Activated T-helper 1 cell treated with anti-CD3 and anti-CD28 coated beads, Interleukin-12 subunit alpha, Interleukin-12 subunit beta, Interleukin-2, Interleukin-4 antibody, amounts not matched to agents 30 ng/mL and 10 ng/mL and 1 ng/mL, durations not matched to agents 14 hours and 24 hours and 36 hours (primary cell): ENCODE measurements around the gene VPS51. TPM values are rescaled to one million over a fixed set of nuclear protein-coding genes. Genes with fewer than 3 reads are reported as not detected.
A peak's percentile ranks its signal among the peaks of the same experiment; 100 is the strongest.

Experiments
- DNase-seq: peaks from one replicate; pipeline ENCODE4 v3.0.0; 2021; ENCODE audit warnings: low spot score
- H3K27ac Mint-ChIP-seq: one replicate; pipeline ENCODE4 v1.8.0; 2021; ENCODE audit warnings: mild to moderate bottlenecking, mixed read lengths
- H3K27me3 Mint-ChIP-seq: one replicate; pipeline ENCODE4 v1.8.0; 2022; ENCODE audit warnings: mild to moderate bottlenecking, moderate library complexity, mixed read lengths; ENCODE audit not compliant: insufficient read depth
- H3K36me3 Mint-ChIP-seq: one replicate; pipeline ENCODE4 v1.8.0; 2021; ENCODE audit warnings: low read depth, mixed read lengths
- H3K4me1 Mint-ChIP-seq: one replicate; pipeline ENCODE4 v1.8.0; 2021; ENCODE audit warnings: low read depth, mixed read lengths
- H3K4me3 Mint-ChIP-seq: one replicate; pipeline ENCODE4 v1.8.0; 2021; ENCODE audit warnings: mild to moderate bottlenecking, moderate library complexity, mixed read lengths
- H3K9me3 Mint-ChIP-seq: one replicate; pipeline ENCODE4 v1.8.0; 2021; ENCODE audit warnings: mixed read lengths
- intact Hi-C: fragments of 100-400 bp; cut with micrococcal nuclease; formaldehyde crosslinking; loops from one replicate; pipeline ENCODE4 v1.15.1; 2024
- total RNA-seq: library from RNA; stranded (reverse); gene quantifications from 2 replicates; pipeline ENCODE4 v1.2.3, GENCODE V29; 2022

Gene VPS51
- total RNA-seq, 1 donor from 2014 or later, result 139 TPM

DNA sequence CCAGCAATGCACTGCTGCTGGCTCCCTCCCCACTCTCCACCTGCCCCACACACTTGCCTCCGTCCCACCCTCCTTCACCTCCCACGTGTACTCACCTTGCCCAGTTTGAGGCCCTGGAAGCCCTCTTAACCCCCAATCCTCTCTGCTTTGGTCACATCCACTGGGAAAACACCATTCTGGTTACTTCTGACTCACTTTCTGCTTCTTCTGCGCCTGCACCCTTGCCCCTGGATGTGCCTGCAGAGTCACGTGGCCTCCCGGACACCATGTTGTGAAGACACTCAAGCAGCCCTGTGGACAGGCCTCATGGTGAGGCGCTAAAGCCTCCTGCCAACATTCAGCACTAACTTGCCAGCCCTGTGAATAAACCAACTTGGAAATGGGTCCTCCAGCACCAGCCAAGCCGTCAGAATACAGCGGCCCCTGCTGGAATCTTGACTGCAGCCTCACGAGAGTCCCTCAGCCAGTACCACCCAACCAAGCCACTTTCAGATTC is 35.1 kb upstream of the VPS51 start:
- Mint-ChIP-seq H3K9me3 (no peaks in the 10 kb centered on the region), H3K36me3 (no peaks in the 10 kb centered on the region), H3K27ac (no peak overlapping the region), H3K4me1 (peaks cover 14% of the 10 kb centered on the region), H3K27me3 (peaks cover 5% of the 10 kb centered on the region), H3K4me3 (no peak overlapping the region)
- DNase-seq, result no peak
- intact Hi-C loops, result no loop called here

DNA sequence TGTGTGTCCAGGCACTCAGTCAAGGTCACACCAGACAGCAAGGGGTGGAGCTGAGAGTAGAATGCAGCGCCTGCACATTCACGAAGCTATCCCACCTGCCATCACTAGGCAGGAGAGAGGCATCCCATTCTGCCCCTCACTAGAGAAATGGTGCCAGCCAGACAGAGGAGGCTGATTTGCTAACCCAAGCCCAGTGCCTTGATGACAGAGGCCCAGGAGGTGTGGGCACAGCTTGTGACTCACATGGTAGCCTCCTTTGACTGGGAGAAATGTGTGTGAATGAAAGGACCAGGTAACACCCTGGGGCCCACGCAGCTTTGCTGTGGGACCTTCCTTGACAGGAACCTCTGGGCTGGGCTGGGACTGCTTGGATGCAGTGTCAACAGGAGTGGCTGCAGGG is 32.5 kb upstream of the VPS51 start:
- no peak for DNase-seq
- Mint-ChIP-seq H3K9me3 (no peaks in the 10 kb centered on the region), H3K36me3 (no peaks in the 10 kb centered on the region), H3K27ac (no peak overlapping the region), H3K4me3 (no peak overlapping the region), H3K4me1 (peaks cover 14% of the 10 kb centered on the region), H3K27me3 (peaks cover 5% of the 10 kb centered on the region)
- intact Hi-C loops, result no loop called here

- H3K36me3 Mint-ChIP-seq, result no peaks in the 10 kb centered on the region
- peaks cover 14% of the 10 kb centered on the region for H3K4me1 Mint-ChIP-seq
- H3K4me3 Mint-ChIP-seq, result no peak overlapping the region
- no peak for DNase-seq
- no peak overlapping the region for H3K27ac Mint-ChIP-seq
- no peaks in the 10 kb centered on the region for H3K27me3 Mint-ChIP-seq
- intact Hi-C loops, result no loop called here
- no peaks in the 10 kb centered on the region for H3K9me3 Mint-ChIP-seq
These were observed 31.2 kb upstream of the VPS51 start for GRCh38 chr11:65064847-65065240.

DNA sequence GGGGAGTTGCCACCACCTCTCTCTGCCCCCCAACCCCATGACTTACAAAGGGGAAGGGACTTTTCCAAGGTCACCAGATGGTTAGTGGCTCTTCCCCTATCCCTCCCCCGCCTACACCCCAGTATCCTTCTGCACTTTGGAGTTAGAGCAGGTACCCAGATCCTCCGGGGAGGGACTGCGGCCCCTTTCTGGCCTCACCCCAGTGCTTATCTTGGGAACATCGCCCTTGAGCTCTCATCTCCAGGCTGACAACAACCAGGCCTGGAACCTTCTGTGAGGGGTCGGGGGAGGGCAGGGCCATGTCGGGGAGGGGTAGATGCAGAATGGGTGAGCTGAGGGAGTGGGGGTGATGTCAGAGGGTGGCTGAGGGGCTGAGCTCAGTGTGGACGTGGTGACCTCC is 30.2 kb upstream of the VPS51 start:
- Mint-ChIP-seq H3K27me3 (no peaks in the 10 kb centered on the region), H3K9me3 (no peaks in the 10 kb centered on the region), H3K4me3 (no peak overlapping the region), H3K36me3 (no peaks in the 10 kb centered on the region), H3K4me1 (peaks cover 4% of the 10 kb centered on the region), H3K27ac (no peak overlapping the region)
- DNase-seq, result no peak
- intact Hi-C loops, result no loop called here

GRCh38 chr11:65066315-65066714 is 29.7 kb upstream of the VPS51 start:
- no peak overlapping the region for H3K27ac Mint-ChIP-seq
- DNase-seq, result no peak
- H3K27me3 Mint-ChIP-seq, result no peaks in the 10 kb centered on the region
- intact Hi-C loops, result no loop called here
- H3K4me3 Mint-ChIP-seq, result no peak overlapping the region
- H3K4me1 Mint-ChIP-seq, result no peaks in the 10 kb centered on the region
- no peaks in the 10 kb centered on the region for H3K9me3 Mint-ChIP-seq
- no peaks in the 10 kb centered on the region for H3K36me3 Mint-ChIP-seq

- H3K27me3 Mint-ChIP-seq, result no peaks in the 10 kb centered on the region
- no peak for DNase-seq
- intact Hi-C loops, result no loop called here
- no peak overlapping the region for H3K27ac Mint-ChIP-seq
- H3K9me3 Mint-ChIP-seq, result no peaks in the 10 kb centered on the region
- H3K36me3 Mint-ChIP-seq, result no peaks in the 10 kb centered on the region
- H3K4me1 Mint-ChIP-seq, result no peaks in the 10 kb centered on the region
- no peak overlapping the region for H3K4me3 Mint-ChIP-seq
These were observed 29.2 kb upstream of the VPS51 start for GRCh38 chr11:65066805-65067291.

- no peak overlapping the region for H3K27ac Mint-ChIP-seq
- H3K4me1 Mint-ChIP-seq, result no peaks in the 10 kb centered on the region
- H3K36me3 Mint-ChIP-seq, result no peaks in the 10 kb centered on the region
- H3K9me3 Mint-ChIP-seq, result no peaks in the 10 kb centered on the region
- no peak for DNase-seq
- H3K4me3 Mint-ChIP-seq, result no peak overlapping the region
- no peaks in the 10 kb centered on the region for H3K27me3 Mint-ChIP-seq
- intact Hi-C loops, result no loop called here
These were observed 28.6 kb upstream of the VPS51 start for GRCh38 chr11:65067446-65067845.

- no peaks in the 10 kb centered on the region for H3K9me3 Mint-ChIP-seq
- H3K27ac Mint-ChIP-seq, result no peak overlapping the region
- no peak for DNase-seq
- H3K36me3 Mint-ChIP-seq, result no peaks in the 10 kb centered on the region
- intact Hi-C loops, result loop anchor here (1.0 kb wide), 1 partner anchor 9 kb away; no protein-coding TSS in a partner anchor
- H3K27me3 Mint-ChIP-seq, result no peaks in the 10 kb centered on the region
- H3K4me1 Mint-ChIP-seq, result no peaks in the 10 kb centered on the region
- no peak overlapping the region for H3K4me3 Mint-ChIP-seq
These were observed 26.8 kb upstream of the VPS51 start for GRCh38 chr11:65069217-65069616.

DNA sequence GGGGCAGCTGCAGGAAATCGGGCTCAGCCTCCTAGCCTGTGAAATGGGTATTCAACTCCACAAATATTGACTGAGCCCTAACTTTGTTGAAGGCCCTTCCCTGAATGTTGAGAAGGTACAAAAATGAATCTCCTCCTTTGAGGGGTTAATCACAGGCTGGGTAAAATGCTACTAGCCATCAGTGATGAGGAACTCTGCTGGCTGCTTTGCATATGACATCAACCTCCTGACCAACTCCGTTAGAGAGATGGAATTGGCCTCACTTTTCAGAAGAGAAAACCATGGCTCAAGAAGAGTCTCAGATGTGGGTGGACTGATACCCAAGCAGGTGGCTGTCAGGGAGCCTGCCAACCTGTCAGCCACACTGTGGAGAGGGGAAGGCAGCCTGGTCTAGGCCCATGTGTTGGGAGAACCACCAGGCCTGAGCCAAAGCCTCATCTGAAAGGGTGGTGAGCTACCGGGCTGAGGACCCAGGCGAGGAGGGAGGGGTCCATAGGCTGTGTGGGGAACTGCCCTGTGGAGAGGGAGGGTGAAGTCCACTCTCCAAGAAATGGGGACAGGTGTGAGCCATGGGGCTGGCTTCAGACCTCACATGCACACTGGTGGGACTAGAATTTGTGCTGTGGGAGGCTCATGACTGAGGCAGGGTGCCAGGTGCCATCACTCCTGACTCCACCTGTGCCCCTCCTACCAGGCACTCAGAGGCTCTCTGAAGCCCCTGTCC is 23.9 kb upstream of the VPS51 start:
- intact Hi-C loops, result no loop called here
- H3K27ac Mint-ChIP-seq, result peak overlapping the region; percentile 29

DNA sequence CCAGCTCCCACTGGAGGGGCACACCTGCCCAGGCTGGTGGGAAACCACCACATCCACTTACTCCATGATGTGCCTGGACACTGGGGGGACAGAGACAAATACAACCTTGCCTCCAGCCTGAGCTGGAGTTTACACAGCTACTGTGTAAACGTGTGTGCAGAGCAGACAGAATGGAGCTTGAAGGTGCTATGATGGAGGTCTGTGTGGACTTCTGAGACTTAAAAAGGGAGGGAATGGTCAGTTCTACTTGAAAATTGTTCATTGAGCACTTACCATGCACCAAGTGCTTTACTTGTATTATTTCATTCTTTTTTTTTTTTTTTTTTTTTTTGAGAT is 23.4 kb upstream of the VPS51 start:
- no peaks in the 10 kb centered on the region for H3K27me3 Mint-ChIP-seq
- no peak overlapping the region for H3K4me3 Mint-ChIP-seq
- DNase-seq, result no peak
- intact Hi-C loops, result no loop called here
- H3K27ac Mint-ChIP-seq, result peak overlapping the region; percentile 23
- peaks cover 13% of the 10 kb centered on the region for H3K36me3 Mint-ChIP-seq
- no peaks in the 10 kb centered on the region for H3K9me3 Mint-ChIP-seq
- H3K4me1 Mint-ChIP-seq, result peaks cover 8% of the 10 kb centered on the region

More for the DNA sequence above, 23.9 kb upstream of the VPS51 start:
- peaks cover 4% of the 10 kb centered on the region for H3K4me1 Mint-ChIP-seq
- H3K4me3 Mint-ChIP-seq, result no peak overlapping the region
- peaks cover 11% of the 10 kb centered on the region for H3K36me3 Mint-ChIP-seq
- H3K9me3 Mint-ChIP-seq, result no peaks in the 10 kb centered on the region
- no peak for DNase-seq
- H3K27me3 Mint-ChIP-seq, result no peaks in the 10 kb centered on the region

DNA sequence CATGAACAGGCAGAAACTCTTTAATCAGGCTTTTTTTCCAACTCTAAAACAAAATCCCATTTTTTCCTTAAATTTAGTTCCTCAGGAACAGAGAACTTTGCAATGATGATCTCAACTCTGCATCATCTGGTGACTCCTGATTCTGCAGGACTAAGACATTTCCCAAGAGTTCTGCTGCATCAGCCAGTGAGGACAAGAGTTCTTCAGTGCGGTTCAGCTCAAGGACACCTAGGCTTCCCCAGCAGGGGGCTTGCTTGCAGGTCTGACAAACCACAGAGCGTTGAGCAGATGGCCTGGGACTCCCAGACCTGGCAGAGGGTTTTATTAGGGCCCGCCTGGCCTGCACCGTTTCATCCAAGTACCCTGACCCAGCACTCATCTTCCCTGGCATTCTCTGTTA is 18.6 kb upstream of the VPS51 start:
- intact Hi-C loops, result no loop called here
- Mint-ChIP-seq H3K36me3 (peaks cover 37% of the 10 kb centered on the region), H3K4me1 (peaks cover 46% of the 10 kb centered on the region), H3K27ac (peak overlapping the region; percentile 23), H3K4me3 (no peak overlapping the region), H3K9me3 (no peaks in the 10 kb centered on the region), H3K27me3 (no peaks in the 10 kb centered on the region)
- DNase-seq, result no peak

- H3K4me3 Mint-ChIP-seq, result peak overlapping the region; percentile 37
- peaks cover 41% of the 10 kb centered on the region for H3K36me3 Mint-ChIP-seq
- H3K4me1 Mint-ChIP-seq, result peaks cover 53% of the 10 kb centered on the region
- DNase-seq, result peak; percentile 61
- peak overlapping the region; percentile 71 for H3K27ac Mint-ChIP-seq
- intact Hi-C loops, result loop anchor here (1.0 kb wide), 4 partner anchors 9 to 65 kb away; partner anchors contain the start of genes SAC3D1 and SNX15
- H3K9me3 Mint-ChIP-seq, result no peaks in the 10 kb centered on the region
- H3K27me3 Mint-ChIP-seq, result no peaks in the 10 kb centered on the region
These were observed 17.9 kb upstream of the VPS51 start for GRCh38 chr11:65078151-65078550.

- peaks cover 43% of the 10 kb centered on the region for H3K36me3 Mint-ChIP-seq
These were observed 17.1 kb upstream of the VPS51 start for GRCh38 chr11:65078786-65079342.

More at GRCh38 chr11:65078786-65079342, 17.1 kb upstream of the VPS51 start:
- intact Hi-C loops, result loop anchor here (1.0 kb wide), 4 partner anchors 10 to 66 kb away; partner anchors contain the start of genes SAC3D1 and SNX15
- no peak for DNase-seq
- Mint-ChIP-seq H3K27ac (peak overlapping the region; percentile 71), H3K27me3 (no peaks in the 10 kb centered on the region), H3K4me1 (peaks cover 60% of the 10 kb centered on the region), H3K9me3 (no peaks in the 10 kb centered on the region), H3K4me3 (peak overlapping the region; percentile 17)
